ENCODE data around the gene ANKRD31.

GRCh38 chr5:75028090-75028489 is 208.6 kb downstream of the ANKRD31 start:
- TF ChIP-seq CTCF (IDR thresholded peaks at IDR 0.05), result no peak
- no peak for TF ChIP-seq MXD4 (CRISPR knock-in tag; IDR thresholded peaks at IDR 0.05; ENCODE audit: borderline replicate concordance)
- TF ChIP-seq USF1 (CRISPR knock-in tag; IDR thresholded peaks at IDR 0.05), result no peak
- no peak for TF ChIP-seq E2F4 (CRISPR knock-in tag; IDR thresholded peaks at IDR 0.05; ENCODE audit: borderline replicate concordance, low read depth)
- TF ChIP-seq ZNF423 (CRISPR knock-in tag; IDR thresholded peaks at IDR 0.05), result no peak
- no peak for TF ChIP-seq STAT6 (CRISPR knock-in tag; conservative IDR thresholded peaks at IDR 0.05; ENCODE audit: low read depth)

All from WTC11 (cell line).